Cardiac muscle cell (in vitro differentiated cells and primary cell): ENCODE measurements around the gene DHX58. TPM values are rescaled to one million over a fixed set of nuclear protein-coding genes. Genes with fewer than 3 reads are reported as not detected.

Experiments used
- DNase-seq, 2 donors: peaks; one replicate each; pipeline versions ENCODE4 v3.0.0 to v3.0.0-alpha.2; 2010 to 2017; ENCODE audit warnings: low read depth in 1 of 2, low spot score in 1 of 2
- H3K27ac ChIP-seq: fragments of 200-600 bp; sonication (generic); 2 replicates; pipeline ENCODE4 v1.5.1; 2016
- H3K27me3 ChIP-seq: fragments of 200-600 bp; sonication (generic); 2 replicates; pipeline ENCODE4 v1.6.0; 2016; ENCODE audit warnings: control low read depth
- H3K36me3 ChIP-seq: fragments of 200-600 bp; sonication (generic); 2 replicates; pipeline ENCODE4 v1.5.1; 2016; ENCODE audit warnings: control low read depth
- H3K4me1 ChIP-seq: fragments of 200-600 bp; sonication (generic); 2 replicates; pipeline ENCODE4 v1.8.1; 2017; ENCODE audit warnings: low read depth, mild to moderate bottlenecking, mixed run types
- H3K4me3 ChIP-seq: fragments of 200-600 bp; sonication (generic); 2 replicates; pipeline ENCODE4 v1.5.1; 2016; ENCODE audit warnings: mild to moderate bottlenecking
- H3K9me3 ChIP-seq: fragments of 200-600 bp; sonication (generic); 2 replicates; pipeline ENCODE4 v1.5.1; 2017; ENCODE audit warnings: low read depth, mild to moderate bottlenecking, control low read depth
- CTCF ChIP-seq: IDR thresholded peaks from 2 replicates; pipeline ENCODE4 v1.5.1; 2012; ENCODE audit warnings: low read depth, mild to moderate bottlenecking, low read length
- polyA plus RNA-seq: library from polyadenylated mRNA; unstranded; fragments of >200 nt; fragmentation: Nextera tagmentation; extraction: Ambion mirVana; gene quantifications from 2 replicates; pipeline ENCODE4 v1.2.1, GENCODE V29; 2016
- total RNA-seq: library from RNA; depleted of rRNA; stranded (reverse); fragments of >200 nt; gene quantifications from 2 replicates; pipeline ENCODE4 v1.2.3, GENCODE V29; 2016

DHX58 gene
- total and polyA plus RNA-seq, 2 experiments from 2014 or later = 0.42 TPM; not detected in 1

GRCh38 chr17:42053731-42054500 lies 58.6 kb downstream of the DHX58 start:
- no peak overlapping the region for H3K4me3 ChIP-seq
- H3K27me3 ChIP-seq = no peaks in the 10 kb centered on the region
- H3K4me1 ChIP-seq = peaks cover 7% of the 10 kb centered on the region
- DNase-seq = peak in 1 of 2 donors; percentile 28
- no peak for TF ChIP-seq CTCF
- H3K9me3 ChIP-seq = no peaks in the 10 kb centered on the region
- H3K36me3 ChIP-seq = no peaks in the 10 kb centered on the region
- H3K27ac ChIP-seq = no peak overlapping the region

- Histone ChIP-seq H3K4me3 (no peak overlapping the region), H3K27me3 (no peaks in the 10 kb centered on the region)
- no peak for TF ChIP-seq CTCF
Observed at GRCh38 chr17:42052346-42052877, 60.1 kb downstream of the DHX58 start.

GRCh38 chr17:42051645-42052044 lies 60.9 kb downstream of the DHX58 start:
- peaks cover 10% of the 10 kb centered on the region for H3K4me1 ChIP-seq
- no peak for DNase-seq

More at GRCh38 chr17:42052346-42052877, 60.1 kb downstream of the DHX58 start:
- no peak for DNase-seq
- Histone ChIP-seq H3K27ac (no peak overlapping the region), H3K4me1 (peaks cover 10% of the 10 kb centered on the region), H3K9me3 (no peaks in the 10 kb centered on the region), H3K36me3 (no peaks in the 10 kb centered on the region)

More at GRCh38 chr17:42051645-42052044, 60.9 kb downstream of the DHX58 start:
- TF ChIP-seq CTCF = no peak
- H3K27me3 ChIP-seq = no peaks in the 10 kb centered on the region
- H3K36me3 ChIP-seq = no peaks in the 10 kb centered on the region
- no peak overlapping the region for H3K27ac ChIP-seq
- H3K9me3 ChIP-seq = no peaks in the 10 kb centered on the region
- H3K4me3 ChIP-seq = no peak overlapping the region

Other genes starting within 250 kb of the DHX58 start
- 26.5 and 29.2 TPM in 2 replicates for gene KLHL11, start 247.3 kb downstream of the DHX58 start, total RNA-seq
- gene KLHL11, start 247.3 kb downstream of the DHX58 start, polyA plus RNA-seq = 21.3 and 22.6 TPM in 2 replicates
- 96.3 and 155 TPM in 2 replicates for gene ACLY, start 193.8 kb downstream of the DHX58 start, total RNA-seq
- gene ACLY, start 193.8 kb downstream of the DHX58 start, polyA plus RNA-seq = 71.5 and 89.2 TPM in 2 replicates
- gene ODAD4, start 182.1 kb downstream of the DHX58 start, total RNA-seq = 2.6 and 4.5 TPM in 2 replicates
- 3.2 and 8.0 TPM in 2 replicates for gene ODAD4, start 182.1 kb downstream of the DHX58 start, polyA plus RNA-seq
- gene CNP, start 145.9 kb downstream of the DHX58 start, total RNA-seq = 69.0 and 70.0 TPM in 2 replicates
- 79.4 and 82.8 TPM in 2 replicates for gene CNP, start 145.9 kb downstream of the DHX58 start, polyA plus RNA-seq
- gene DNAJC7, start 95.3 kb downstream of the DHX58 start, total RNA-seq = 66.6 and 79.2 TPM in 2 replicates
- 83.8 and 90.0 TPM in 2 replicates for gene DNAJC7, start 95.3 kb downstream of the DHX58 start, polyA plus RNA-seq
- gene NKIRAS2, start 92.6 kb downstream of the DHX58 start, total RNA-seq = 113 and 125 TPM in 2 replicates
- gene NKIRAS2, start 92.6 kb downstream of the DHX58 start, polyA plus RNA-seq = 98.2 and 107 TPM in 2 replicates
- 6.2 and 7.6 TPM in 2 replicates for gene C17orf113, start 62.1 kb downstream of the DHX58 start, total RNA-seq
- gene C17orf113, start 62.1 kb downstream of the DHX58 start, polyA plus RNA-seq = 4.5 and 4.7 TPM in 2 replicates
- gene ZNF385C, start 14.2 kb downstream of the DHX58 start, total RNA-seq = 1.7 and 2.1 TPM in 2 replicates
- gene ZNF385C, start 14.2 kb downstream of the DHX58 start, polyA plus RNA-seq = 3.0 and 3.9 TPM in 2 replicates
- 38.2 and 76.9 TPM in 2 replicates for gene KAT2A, start 8.7 kb upstream of the DHX58 start, total RNA-seq
- gene KAT2A, start 8.7 kb upstream of the DHX58 start, polyA plus RNA-seq = 89.0 and 121 TPM in 2 replicates
- gene HSPB9, start 10.1 kb upstream of the DHX58 start, total RNA-seq = 0.06 and 0.67 TPM in 2 replicates
- gene HSPB9, start 10.1 kb upstream of the DHX58 start, polyA plus RNA-seq = 0.51 and 0.52 TPM in 2 replicates
- gene RAB5C, start 42.3 kb upstream of the DHX58 start, total RNA-seq = 41.8 and 53.8 TPM in 2 replicates
- 44.8 and 65.1 TPM in 2 replicates for gene RAB5C, start 42.3 kb upstream of the DHX58 start, polyA plus RNA-seq
- gene KCNH4, start 68.4 kb upstream of the DHX58 start, total RNA-seq = not detected in 2 replicates
- gene KCNH4, start 68.4 kb upstream of the DHX58 start, polyA plus RNA-seq = not detected in 2 replicates
- 1.3 TPM in 1 of 2 replicates, not detected in the other for gene HCRT, start 72.7 kb upstream of the DHX58 start, total RNA-seq
- 1.9 TPM in 1 of 2 replicates, not detected in the other for gene HCRT, start 72.7 kb upstream of the DHX58 start, polyA plus RNA-seq
- 7.3 and 13.5 TPM in 2 replicates for gene GHDC, start 81.8 kb upstream of the DHX58 start, total RNA-seq
- gene GHDC, start 81.8 kb upstream of the DHX58 start, polyA plus RNA-seq = 7.4 and 13.4 TPM in 2 replicates
- 35.8 and 62.4 TPM in 2 replicates for gene STAT5B, start 163.7 kb upstream of the DHX58 start, total RNA-seq
- 26.8 and 45.1 TPM in 2 replicates for gene STAT5B, start 163.7 kb upstream of the DHX58 start, polyA plus RNA-seq
- gene STAT5A, start 175.8 kb upstream of the DHX58 start, total RNA-seq = 6.8 and 12.2 TPM in 2 replicates
- gene STAT5A, start 175.8 kb upstream of the DHX58 start, polyA plus RNA-seq = 8.2 and 9.7 TPM in 2 replicates